ENCODE data around the gene ADAMTS2. TPM values are rescaled to one million over a fixed set of nuclear protein-coding genes. Genes with fewer than 3 reads are reported as not detected.

The ADAMTS2 gene
- total RNA-seq, 1 donor from 2014 or later = 1.2 TPM

GRCh38 chr5:179354305-179354882 is 9.1 kb upstream of the ADAMTS2 start:
- Histone ChIP-seq H4K20me1 (ENCODE audit: low read depth) (no peaks in the 10 kb centered on the region), H3K4me1 (peaks cover 6% of the 10 kb centered on the region), H3K79me2 (ENCODE audit: low read depth) (no peaks in the 10 kb centered on the region), H3F3A (ENCODE audit: low read depth) (no peaks in the 10 kb centered on the region), H3K9ac (no peak overlapping the region), H3K27me3 (peaks cover 12% of the 10 kb centered on the region), H3K9me3 (ENCODE audit: low read depth) (no peaks in the 10 kb centered on the region), H3K4me2 (no peak overlapping the region), H3K36me3 (no peaks in the 10 kb centered on the region), H3K27ac (no peak overlapping the region), H2AFZ (replicated peaks) (no peak overlapping the region), H3K4me3 (no peak overlapping the region)
- peaks cover 3% of the 10 kb centered on the region for H3K9me3 Mint-ChIP-seq
- DNase-seq (ENCODE audit: low spot score) = no peak
- H3K4me3 Mint-ChIP-seq = no peak overlapping the region
- no peaks in the 10 kb centered on the region for H3K36me3 Mint-ChIP-seq
- TF ChIP-seq CTCF (IDR thresholded peaks at IDR 0.05) (no peak), EZH2 (IDR thresholded peaks at IDR 0.05) (no peak), EZH2phosphoT487 (IDR thresholded peaks at IDR 0.05) (no peak)
- no peak overlapping the region for H3K27ac Mint-ChIP-seq
- H3K4me1 Mint-ChIP-seq = peaks cover 8% of the 10 kb centered on the region
- H3K27me3 Mint-ChIP-seq (ENCODE audit: insufficient read depth, low read depth) = peaks cover 10% of the 10 kb centered on the region

GRCh38 chr5:179348843-179349242 is 3.6 kb upstream of the ADAMTS2 start:
- no peak for TF ChIP-seq EZH2phosphoT487 (IDR thresholded peaks at IDR 0.05)
- TF ChIP-seq CTCF (IDR thresholded peaks at IDR 0.05) = no peak
- no peak for TF ChIP-seq EZH2 (IDR thresholded peaks at IDR 0.05)
- Mint-ChIP-seq H3K27me3 (ENCODE audit: insufficient read depth, low read depth) (peaks cover 34% of the 10 kb centered on the region), H3K36me3 (no peaks in the 10 kb centered on the region), H3K27ac (no peak overlapping the region), H3K9me3 (no peaks in the 10 kb centered on the region), H3K4me1 (peaks cover 9% of the 10 kb centered on the region), H3K4me3 (no peak overlapping the region)
- no peak overlapping the region for H3K9ac ChIP-seq
- H3K27ac ChIP-seq = no peak overlapping the region
- H3K9me3 ChIP-seq (ENCODE audit: low read depth) = no peaks in the 10 kb centered on the region
- no peak overlapping the region for H3K4me3 ChIP-seq
- no peaks in the 10 kb centered on the region for H3K36me3 ChIP-seq
- H3K4me2 ChIP-seq = no peak overlapping the region
- no peaks in the 10 kb centered on the region for H3K79me2 ChIP-seq (ENCODE audit: low read depth)
- H3K27me3 ChIP-seq = peaks cover 67% of the 10 kb centered on the region
- H2AFZ ChIP-seq (replicated peaks) = no peak overlapping the region
- H3K4me1 ChIP-seq = peaks cover 9% of the 10 kb centered on the region
- no peak for DNase-seq (ENCODE audit: low spot score)
- H3F3A ChIP-seq (ENCODE audit: low read depth) = peaks cover 8% of the 10 kb centered on the region
- H4K20me1 ChIP-seq (ENCODE audit: low read depth) = no peaks in the 10 kb centered on the region

- no peak overlapping the region for H2AFZ ChIP-seq (replicated peaks)
- no peaks in the 10 kb centered on the region for H3K9me3 Mint-ChIP-seq
- H3K36me3 ChIP-seq = no peaks in the 10 kb centered on the region
- no peak overlapping the region for H3K27ac ChIP-seq
- TF ChIP-seq CTCF (IDR thresholded peaks at IDR 0.05) (no peak), EZH2phosphoT487 (IDR thresholded peaks at IDR 0.05) (no peak), EZH2 (IDR thresholded peaks at IDR 0.05) (no peak)
- no peak overlapping the region for H3K4me3 Mint-ChIP-seq
- H3F3A ChIP-seq (ENCODE audit: low read depth) = peaks cover 16% of the 10 kb centered on the region
- no peak for DNase-seq (ENCODE audit: low spot score)
- H3K36me3 Mint-ChIP-seq = no peaks in the 10 kb centered on the region
- peaks cover 74% of the 10 kb centered on the region for H3K27me3 ChIP-seq
- peaks cover 6% of the 10 kb centered on the region for H4K20me1 ChIP-seq (ENCODE audit: low read depth)
- H3K9me3 ChIP-seq (ENCODE audit: low read depth) = no peaks in the 10 kb centered on the region
- H3K27me3 Mint-ChIP-seq (ENCODE audit: insufficient read depth, low read depth) = peaks cover 40% of the 10 kb centered on the region
- peaks cover 14% of the 10 kb centered on the region for H3K4me1 Mint-ChIP-seq
- H3K4me1 ChIP-seq = peaks cover 13% of the 10 kb centered on the region
- H3K27ac Mint-ChIP-seq = no peak overlapping the region
- H3K4me2 ChIP-seq = no peak overlapping the region
- H3K79me2 ChIP-seq (ENCODE audit: low read depth) = no peaks in the 10 kb centered on the region
- no peak overlapping the region for H3K9ac ChIP-seq
- H3K4me3 ChIP-seq = no peak overlapping the region
Observed at GRCh38 chr5:179348011-179348530, 2.8 kb upstream of the ADAMTS2 start.

Measured in neural progenitor cell (in vitro differentiated cells).